HK-2 (cell line): ENCODE data around the gene MORN3.

ENCODE experiments used
- DNase-seq: peaks from one replicate; pipeline ENCODE4 v3.0.0-alpha.2; 2018; ENCODE audit not compliant: unreplicated experiment

Gene MORN3

GRCh38 chr12:121602766-121603165 is 66.7 kb downstream of the MORN3 start:
- DNase-seq = no peak

DNA sequence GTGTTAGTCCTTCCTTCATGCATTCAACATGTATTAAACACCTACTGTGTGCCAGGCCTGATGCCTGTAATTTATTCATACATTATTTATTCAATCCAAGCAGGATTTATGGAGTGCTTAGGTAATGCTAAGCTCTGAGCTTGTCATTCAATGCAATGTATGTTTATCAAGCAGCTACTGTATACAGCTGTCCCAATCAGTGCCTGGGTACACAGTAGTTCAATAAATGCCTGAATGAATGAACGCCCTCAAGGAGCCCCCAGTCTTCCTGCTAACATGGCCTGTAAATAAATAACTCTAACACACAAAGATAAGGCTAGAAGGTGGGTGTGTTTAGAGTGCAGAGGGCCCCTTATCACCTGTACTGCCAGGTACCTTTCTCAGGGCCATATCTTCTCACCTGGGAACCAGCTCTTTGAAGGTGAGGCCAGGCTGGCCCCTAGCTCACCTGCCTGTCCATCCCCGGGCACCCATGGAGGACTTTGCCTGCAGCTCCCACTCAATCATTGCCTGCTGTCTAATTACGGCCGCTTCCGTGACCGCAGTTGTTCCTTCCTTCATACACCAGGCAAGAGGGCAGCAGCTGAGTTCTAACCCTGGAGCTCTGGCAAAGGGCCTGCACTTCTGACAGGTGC is 68.6 kb downstream of the MORN3 start:
- DNase-seq = no peak
